Activated T-cell treated with anti-CD3 and anti-CD28 coated beads, Interleukin-2, amount 50 U/mL, for 48 hours (primary cell): ENCODE data around the gene ORC1.

Experiments used
- DNase-seq, 2 experiments: peaks; one replicate each; pipeline ENCODE4 v3.0.0-alpha.2; 2020

ORC1 gene

GRCh38 chr1:52337439-52337838 lies 66.8 kb downstream of the ORC1 start:
- no peak for DNase-seq

- DNase-seq, result no peak
Observed at GRCh38 chr1:52334906-52335528, 69.2 kb downstream of the ORC1 start.

- DNase-seq, result no peak
Observed at GRCh38 chr1:52332411-52332810, 71.8 kb downstream of the ORC1 start.

- DNase-seq, result no peak
Observed at GRCh38 chr1:52328615-52329014, 75.6 kb downstream of the ORC1 start.

GRCh38 chr1:52325786-52326185 lies 78.4 kb downstream of the ORC1 start:
- DNase-seq, result no peak

- DNase-seq, result no peak
Observed at GRCh38 chr1:52323731-52324130, 80.5 kb downstream of the ORC1 start.
